Fibroblast of lung (primary cell): ENCODE results near the gene SETBP1.

Source experiments
- EZH2 ChIP-seq: IDR thresholded peaks from 2 replicates; pipeline ENCODE4 v1.5.1; 2012; ENCODE audit warnings: low read length, control low read depth, mild to moderate bottlenecking; ENCODE audit errors: missing control alignments
- TF ChIP-seq, protein P1 (sequence below), 2 donors: IDR thresholded peaks in 1 of 2; conservative IDR thresholded peaks in 1 of 2; 1 replicate in 1 of 2; 2 replicates in 1 of 2; pipeline ENCODE4 v1.5.1; 2011 to 2012; ENCODE audit warnings: low read length in 2 of 2, control low read depth in 1 of 2, inconsistent platforms in 1 of 2, low read depth in 1 of 2, mild to moderate bottlenecking in 1 of 2

DNA sequence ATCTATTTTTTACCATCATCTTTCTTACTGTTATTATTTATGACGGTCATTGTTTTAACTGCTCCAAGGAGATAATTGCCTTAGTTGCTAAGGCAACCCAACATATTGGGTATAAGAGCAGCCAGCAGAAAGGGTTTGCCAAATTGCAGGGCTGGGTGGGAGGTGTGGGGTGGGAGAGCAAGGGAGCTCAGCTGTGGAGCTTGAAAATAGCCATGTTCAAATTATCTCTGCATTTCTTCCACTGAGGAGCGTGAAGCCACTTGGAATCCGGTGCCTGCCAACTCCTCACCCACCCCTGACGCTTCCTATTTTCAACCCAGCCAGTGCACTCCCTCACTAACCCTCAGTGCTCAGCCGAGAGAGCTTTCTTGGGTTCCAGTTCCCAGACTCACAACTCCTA is 60.8 kb downstream of the SETBP1 start:
- TF ChIP-seq, protein P1, sequence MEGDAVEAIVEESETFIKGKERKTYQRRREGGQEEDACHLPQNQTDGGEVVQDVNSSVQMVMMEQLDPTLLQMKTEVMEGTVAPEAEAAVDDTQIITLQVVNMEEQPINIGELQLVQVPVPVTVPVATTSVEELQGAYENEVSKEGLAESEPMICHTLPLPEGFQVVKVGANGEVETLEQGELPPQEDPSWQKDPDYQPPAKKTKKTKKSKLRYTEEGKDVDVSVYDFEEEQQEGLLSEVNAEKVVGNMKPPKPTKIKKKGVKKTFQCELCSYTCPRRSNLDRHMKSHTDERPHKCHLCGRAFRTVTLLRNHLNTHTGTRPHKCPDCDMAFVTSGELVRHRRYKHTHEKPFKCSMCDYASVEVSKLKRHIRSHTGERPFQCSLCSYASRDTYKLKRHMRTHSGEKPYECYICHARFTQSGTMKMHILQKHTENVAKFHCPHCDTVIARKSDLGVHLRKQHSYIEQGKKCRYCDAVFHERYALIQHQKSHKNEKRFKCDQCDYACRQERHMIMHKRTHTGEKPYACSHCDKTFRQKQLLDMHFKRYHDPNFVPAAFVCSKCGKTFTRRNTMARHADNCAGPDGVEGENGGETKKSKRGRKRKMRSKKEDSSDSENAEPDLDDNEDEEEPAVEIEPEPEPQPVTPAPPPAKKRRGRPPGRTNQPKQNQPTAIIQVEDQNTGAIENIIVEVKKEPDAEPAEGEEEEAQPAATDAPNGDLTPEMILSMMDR (conservative IDR thresholded peaks at IDR 0.05 in 1 of 2, IDR thresholded peaks at IDR 0.05 in 1 of 2; ENCODE audit: low read depth in 1 of 2, low read length in 2 of 2) = no peak
- no peak for TF ChIP-seq EZH2
